ENCODE results near the gene APBA3. TPM values are rescaled to one million over a fixed set of nuclear protein-coding genes. Genes with fewer than 3 reads are reported as not detected.

Gene APBA3
- total RNA-seq, 1 donor from 2014 or later, result 50.0 TPM

- H3K27me3 Mint-ChIP-seq (ENCODE audit: low read depth), result peaks cover 11% of the 10 kb centered on the region
- intact Hi-C loops (cut with micrococcal nuclease), result no loop called here
- peak overlapping the region; percentile 42 for H3K4me3 Mint-ChIP-seq (ENCODE audit: low read depth)
- H3K27ac Mint-ChIP-seq, result no peak overlapping the region
- H3K4me1 Mint-ChIP-seq (ENCODE audit: low read depth), result peaks cover 19% of the 10 kb centered on the region
- DNase-seq (ENCODE audit: low spot score), result no peak
- H3K9me3 Mint-ChIP-seq, result peaks cover 10% of the 10 kb centered on the region
- H3K36me3 Mint-ChIP-seq (ENCODE audit: low read depth), result peaks cover 11% of the 10 kb centered on the region
Observed at GRCh38 chr19:3800996-3801395, 39.5 kb upstream of the APBA3 start.

GRCh38 chr19:3798137-3798536, 36.6 kb upstream of the APBA3 start:
- H3K27ac Mint-ChIP-seq, result peak overlapping the region; percentile 28
- H3K4me3 Mint-ChIP-seq (ENCODE audit: low read depth), result peak overlapping the region; percentile 5
- peaks cover 11% of the 10 kb centered on the region for H3K36me3 Mint-ChIP-seq (ENCODE audit: low read depth)
- intact Hi-C loops (cut with micrococcal nuclease), result loop anchor here (1.0 kb wide), 1 partner anchor 14 kb away; no protein-coding TSS in a partner anchor
- H3K4me1 Mint-ChIP-seq (ENCODE audit: low read depth), result peaks cover 18% of the 10 kb centered on the region
- H3K27me3 Mint-ChIP-seq (ENCODE audit: low read depth), result peaks cover 11% of the 10 kb centered on the region
- peaks cover 10% of the 10 kb centered on the region for H3K9me3 Mint-ChIP-seq
- DNase-seq (ENCODE audit: low spot score), result no peak

GRCh38 chr19:3796358-3796757, 34.9 kb upstream of the APBA3 start:
- Mint-ChIP-seq H3K27ac (no peak overlapping the region), H3K4me3 (ENCODE audit: low read depth) (no peak overlapping the region), H3K36me3 (ENCODE audit: low read depth) (peaks cover 11% of the 10 kb centered on the region), H3K9me3 (peaks cover 10% of the 10 kb centered on the region), H3K27me3 (ENCODE audit: low read depth) (peaks cover 9% of the 10 kb centered on the region), H3K4me1 (ENCODE audit: low read depth) (peaks cover 16% of the 10 kb centered on the region)
- intact Hi-C loops (cut with micrococcal nuclease), result no loop called here
- DNase-seq (ENCODE audit: low spot score), result no peak

GRCh38 chr19:3793799-3794198, 32.3 kb upstream of the APBA3 start:
- Mint-ChIP-seq H3K27me3 (ENCODE audit: low read depth) (peaks cover 4% of the 10 kb centered on the region), H3K4me1 (ENCODE audit: low read depth) (peaks cover 9% of the 10 kb centered on the region), H3K27ac (no peak overlapping the region), H3K36me3 (ENCODE audit: low read depth) (peaks cover 11% of the 10 kb centered on the region), H3K9me3 (peaks cover 10% of the 10 kb centered on the region), H3K4me3 (ENCODE audit: low read depth) (no peak overlapping the region)
- DNase-seq (ENCODE audit: low spot score), result no peak
- intact Hi-C loops (cut with micrococcal nuclease), result no loop called here

- DNase-seq (ENCODE audit: low spot score), result no peak
- H3K36me3 Mint-ChIP-seq (ENCODE audit: low read depth), result peaks cover 7% of the 10 kb centered on the region
- no peak overlapping the region for H3K27ac Mint-ChIP-seq
- intact Hi-C loops (cut with micrococcal nuclease), result no loop called here
- peaks cover 6% of the 10 kb centered on the region for H3K4me1 Mint-ChIP-seq (ENCODE audit: low read depth)
- peaks cover 10% of the 10 kb centered on the region for H3K9me3 Mint-ChIP-seq
- H3K4me3 Mint-ChIP-seq (ENCODE audit: low read depth), result no peak overlapping the region
- peaks cover 4% of the 10 kb centered on the region for H3K27me3 Mint-ChIP-seq (ENCODE audit: low read depth)
Observed at GRCh38 chr19:3792114-3792513, 30.6 kb upstream of the APBA3 start.

- Mint-ChIP-seq H3K9me3 (no peaks in the 10 kb centered on the region), H3K27ac (no peak overlapping the region), H3K27me3 (ENCODE audit: low read depth) (no peaks in the 10 kb centered on the region), H3K36me3 (ENCODE audit: low read depth) (no peaks in the 10 kb centered on the region), H3K4me1 (ENCODE audit: low read depth) (peaks cover 4% of the 10 kb centered on the region), H3K4me3 (ENCODE audit: low read depth) (no peak overlapping the region)
- intact Hi-C loops (cut with micrococcal nuclease), result no loop called here
- no peak for DNase-seq (ENCODE audit: low spot score)
Observed at GRCh38 chr19:3790941-3791340, 29.4 kb upstream of the APBA3 start.

- Mint-ChIP-seq H3K4me3 (ENCODE audit: low read depth) (no peak overlapping the region), H3K27ac (no peak overlapping the region), H3K4me1 (ENCODE audit: low read depth) (peaks cover 4% of the 10 kb centered on the region), H3K9me3 (no peaks in the 10 kb centered on the region), H3K27me3 (ENCODE audit: low read depth) (no peaks in the 10 kb centered on the region), H3K36me3 (ENCODE audit: low read depth) (no peaks in the 10 kb centered on the region)
- no peak for DNase-seq (ENCODE audit: low spot score)
- intact Hi-C loops (cut with micrococcal nuclease), result no loop called here
Observed at GRCh38 chr19:3790209-3790734, 28.8 kb upstream of the APBA3 start.

GRCh38 chr19:3788996-3789778, 27.7 kb upstream of the APBA3 start:
- Mint-ChIP-seq H3K36me3 (ENCODE audit: low read depth) (peaks cover 4% of the 10 kb centered on the region), H3K27ac (no peak overlapping the region), H3K4me3 (ENCODE audit: low read depth) (no peak overlapping the region), H3K27me3 (ENCODE audit: low read depth) (peaks cover 4% of the 10 kb centered on the region), H3K4me1 (ENCODE audit: low read depth) (peaks cover 7% of the 10 kb centered on the region), H3K9me3 (no peaks in the 10 kb centered on the region)
- intact Hi-C loops (cut with micrococcal nuclease), result loop anchor here (5.0 kb wide), 1 partner anchor 33 kb away; no protein-coding TSS in a partner anchor
- DNase-seq (ENCODE audit: low spot score), result no peak

GRCh38 chr19:3785938-3786824, 24.7 kb upstream of the APBA3 start, which contains the start of gene MATK:
Gene MATK, minus strand, starts transcription at chr19:3786381. Its CDS starts 1,246 bp downstream, at chr19:3785135.
- Mint-ChIP-seq H3K4me3 (ENCODE audit: low read depth) (peak within 1 kb of the TSS; percentile 79), H3K27me3 (ENCODE audit: low read depth) (peaks cover 4% of the 10 kb centered on the region), H3K36me3 (ENCODE audit: low read depth) (peaks cover 26% of the 10 kb centered on the region), H3K27ac (no peak within 1 kb of the TSS), H3K4me1 (ENCODE audit: low read depth) (peaks cover 7% of the 10 kb centered on the region), H3K9me3 (peaks cover 15% of the 10 kb centered on the region)
- no peak for DNase-seq (ENCODE audit: low spot score)
- intact Hi-C loops (cut with micrococcal nuclease), result loop anchor here (5.0 kb wide), 1 partner anchor 36 kb away; no protein-coding TSS in a partner anchor

GRCh38 chr19:3785451-3785937, 24.0 kb upstream of the APBA3 start:
- Mint-ChIP-seq H3K27me3 (ENCODE audit: low read depth) (peaks cover 4% of the 10 kb centered on the region), H3K27ac (no peak overlapping the region), H3K36me3 (ENCODE audit: low read depth) (peaks cover 30% of the 10 kb centered on the region), H3K4me1 (ENCODE audit: low read depth) (peaks cover 7% of the 10 kb centered on the region), H3K4me3 (ENCODE audit: low read depth) (peak overlapping the region; percentile 79), H3K9me3 (peaks cover 15% of the 10 kb centered on the region)
- intact Hi-C loops (cut with micrococcal nuclease), result loop anchor here (5.0 kb wide), 1 partner anchor 37 kb away; no protein-coding TSS in a partner anchor
- DNase-seq (ENCODE audit: low spot score), result no peak

GRCh38 chr19:3784607-3785450, 23.3 kb upstream of the APBA3 start:
- peak overlapping the region; percentile 79 for H3K4me3 Mint-ChIP-seq (ENCODE audit: low read depth)

More at GRCh38 chr19:3784607-3785450, 23.3 kb upstream of the APBA3 start:
- intact Hi-C loops (cut with micrococcal nuclease), result loop anchor here (5.0 kb wide), 1 partner anchor 37 kb away; no protein-coding TSS in a partner anchor
- no peak for DNase-seq (ENCODE audit: low spot score)
- H3K27ac Mint-ChIP-seq, result peak overlapping the region; percentile 50
- H3K27me3 Mint-ChIP-seq (ENCODE audit: low read depth), result peaks cover 4% of the 10 kb centered on the region
- H3K36me3 Mint-ChIP-seq (ENCODE audit: low read depth), result peaks cover 30% of the 10 kb centered on the region
- peaks cover 7% of the 10 kb centered on the region for H3K4me1 Mint-ChIP-seq (ENCODE audit: low read depth)
- H3K9me3 Mint-ChIP-seq, result peaks cover 15% of the 10 kb centered on the region

All from activated T-helper 2 cell treated with anti-CD3 and anti-CD28 coated beads, Interferon-gamma antibody, Interleukin-2, Interleukin-4, amounts not matched to agents 10 μg/mL and 5 μg/mL and 100 μg/mL, durations not matched to agents 14 hours and 24 hours and 36 hours (primary cell).